Nephron (organoid): Measurements from ENCODE around the gene BBS5.
A peak's percentile ranks its signal among the peaks of the same experiment; 100 is the strongest.

Source experiments
- H3K27ac Mint-ChIP-seq, 3 experiments: 2 replicates each; pipeline ENCODE4 v1.8.0; 2020; ENCODE audit warnings: mixed read lengths in 3 of 3, mild to moderate bottlenecking in 2 of 3, moderate library complexity in 1 of 3
- H3K27me3 Mint-ChIP-seq: 2 replicates; pipeline ENCODE4 v1.8.0; 2021; ENCODE audit warnings: low read depth, mild to moderate bottlenecking, moderate library complexity, mixed read lengths
- H3K36me3 Mint-ChIP-seq: 2 replicates; pipeline ENCODE4 v1.8.0; 2020; ENCODE audit warnings: low read depth, mixed read lengths
- H3K4me1 Mint-ChIP-seq: 2 replicates; pipeline ENCODE4 v1.8.0; 2020; ENCODE audit warnings: mixed read lengths
- H3K4me3 Mint-ChIP-seq, 3 experiments: 2 replicates each; pipeline ENCODE4 v1.8.0; 2020; ENCODE audit warnings: mild to moderate bottlenecking in 3 of 3, mixed read lengths in 3 of 3, moderate library complexity in 2 of 3
- H3K9me3 Mint-ChIP-seq: 2 replicates; pipeline ENCODE4 v1.8.0; 2020; ENCODE audit warnings: mixed read lengths
- CTCF ChIP-seq, 3 experiments: fragments of 200-600 bp; sonication (generic); IDR thresholded peaks; one replicate each; pipeline ENCODE4 v1.5.0; 2021; ENCODE audit warnings: antibody characterized with exemption in 3 of 3; ENCODE audit not compliant: unreplicated experiment in 3 of 3

The BBS5 gene

GRCh38 chr2:169464882-169465281, 14.4 kb upstream of the BBS5 start:
- H3K4me1 Mint-ChIP-seq = no peaks in the 10 kb centered on the region
- H3K36me3 Mint-ChIP-seq = no peaks in the 10 kb centered on the region
- no peaks in the 10 kb centered on the region for H3K9me3 Mint-ChIP-seq
- H3K27me3 Mint-ChIP-seq = no peaks in the 10 kb centered on the region
- H3K4me3 Mint-ChIP-seq = no peak overlapping the region
- no peak for TF ChIP-seq CTCF (IDR thresholded peaks at IDR 0.05; ENCODE audit: unreplicated experiment in 3 of 3)
- H3K27ac Mint-ChIP-seq = no peak overlapping the region

- no peak overlapping the region for H3K4me3 Mint-ChIP-seq
- no peaks in the 10 kb centered on the region for H3K4me1 Mint-ChIP-seq
- no peaks in the 10 kb centered on the region for H3K9me3 Mint-ChIP-seq
- H3K36me3 Mint-ChIP-seq = no peaks in the 10 kb centered on the region
- TF ChIP-seq CTCF (IDR thresholded peaks at IDR 0.05; ENCODE audit: unreplicated experiment in 3 of 3) = no peak
- H3K27ac Mint-ChIP-seq = no peak overlapping the region
- H3K27me3 Mint-ChIP-seq = no peaks in the 10 kb centered on the region
Measured at GRCh38 chr2:169468841-169469240, 10.5 kb upstream of the BBS5 start.

GRCh38 chr2:169469952-169470572, 9.2 kb upstream of the BBS5 start:
- Mint-ChIP-seq H3K4me1 (no peaks in the 10 kb centered on the region), H3K27me3 (no peaks in the 10 kb centered on the region), H3K9me3 (no peaks in the 10 kb centered on the region), H3K4me3 (no peak overlapping the region), H3K36me3 (no peaks in the 10 kb centered on the region), H3K27ac (no peak overlapping the region)
- TF ChIP-seq CTCF (IDR thresholded peaks at IDR 0.05; ENCODE audit: unreplicated experiment in 3 of 3) = no peak

- Mint-ChIP-seq H3K36me3 (no peaks in the 10 kb centered on the region), H3K4me3 (no peak overlapping the region), H3K9me3 (no peaks in the 10 kb centered on the region), H3K27ac (no peak overlapping the region), H3K27me3 (no peaks in the 10 kb centered on the region), H3K4me1 (no peaks in the 10 kb centered on the region)
- no peak for TF ChIP-seq CTCF (IDR thresholded peaks at IDR 0.05; ENCODE audit: unreplicated experiment in 3 of 3)
Measured at GRCh38 chr2:169472249-169472648, 7.0 kb upstream of the BBS5 start.

- no peaks in the 10 kb centered on the region for H3K36me3 Mint-ChIP-seq
- no peak overlapping the region for H3K27ac Mint-ChIP-seq
- peaks cover 19% of the 10 kb centered on the region for H3K4me1 Mint-ChIP-seq
- no peak overlapping the region for H3K4me3 Mint-ChIP-seq
- no peak for TF ChIP-seq CTCF (IDR thresholded peaks at IDR 0.05; ENCODE audit: unreplicated experiment in 3 of 3)
- H3K27me3 Mint-ChIP-seq = no peaks in the 10 kb centered on the region
- no peaks in the 10 kb centered on the region for H3K9me3 Mint-ChIP-seq
Measured at GRCh38 chr2:169476459-169476858, 2.8 kb upstream of the BBS5 start.

GRCh38 chr2:169478339-169478738, 955 bp upstream of the BBS5 start:
- Mint-ChIP-seq H3K36me3 (peaks cover 12% of the 10 kb centered on the region), H3K4me3 (peak overlapping the region; percentile 87 to 96 (median 92)), H3K9me3 (no peaks in the 10 kb centered on the region), H3K4me1 (peaks cover 24% of the 10 kb centered on the region), H3K27me3 (no peaks in the 10 kb centered on the region), H3K27ac (peak overlapping the region; percentile 61 to 97 (median 91))
- TF ChIP-seq CTCF (IDR thresholded peaks at IDR 0.05; ENCODE audit: unreplicated experiment in 3 of 3) = no peak
